Sciatic nerve (tissue), 2 donors: ENCODE measurements around the gene TPST1. TPM values are rescaled to one million over a fixed set of nuclear protein-coding genes. Genes with fewer than 3 reads are reported as not detected.

Experiments used
- ATAC-seq: fragments of 200-7000 bp; cut with Tn5 transposase; one replicate; pipeline ENCODE4 v1.9.1; 2020; ENCODE audit warnings: mild to moderate bottlenecking, moderate library complexity
- DNase-seq: peaks from one replicate; pipeline ENCODE4 v3.0.0-alpha.2; 2020; ENCODE audit warnings: low spot score
- intact Hi-C: fragments of 100-400 bp; cut with DNase I; formaldehyde crosslinking; loops from one replicate; pipeline ENCODE4 v1.14.2; 2022
- total RNA-seq: library from RNA; stranded (reverse); fragmentation: NEBNext Ultra II Directional; extraction: Animal tissue kit (Norgen Biotek cat#: 25700); gene quantifications from one replicate; pipeline ENCODE4 v1.2.1, GENCODE V29; 2021
- donor health status: DM: no; HTN: no; CAD: no.
- donor health status: DM: no; HTN: no; CAD: no.

TPST1 gene
- total RNA-seq, 1 donor from 2014 or later = 29.0 TPM

GRCh38 chr7:66185680-66186187, 19.4 kb upstream of the TPST1 start:
- DNase-seq (no peak), ATAC-seq (no peak)
- intact Hi-C loops = no loop called here

DNA sequence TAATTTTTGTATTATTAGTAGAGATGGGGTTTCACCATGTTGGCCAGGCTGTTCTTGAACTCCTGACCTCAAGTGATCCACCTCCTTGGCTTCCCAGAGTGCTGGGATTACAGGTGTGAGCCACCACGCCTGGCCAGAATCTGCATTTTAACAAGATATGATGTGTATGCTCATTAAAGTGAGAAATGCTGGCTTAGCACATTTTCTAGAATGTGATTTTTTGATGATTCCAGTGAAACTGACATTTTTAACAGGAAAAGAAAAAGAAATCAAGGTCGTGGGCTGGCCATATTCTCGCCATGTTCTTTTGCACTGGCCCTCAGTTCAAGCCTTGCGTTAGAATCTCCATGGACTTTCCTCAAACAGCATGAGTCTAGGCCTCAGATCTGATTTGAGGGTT, 18.1 kb upstream of the TPST1 start:
- ATAC-seq (no peak), DNase-seq (no peak)
- intact Hi-C loops = no loop called here

GRCh38 chr7:66187905-66188304, 17.2 kb upstream of the TPST1 start:
- peak; percentile 96 for ATAC-seq

GRCh38 chr7:66188645-66189044, 16.5 kb upstream of the TPST1 start:
- intact Hi-C loops = loop anchor here (1.0 kb wide), 1 partner anchor 40 kb away; no protein-coding TSS in a partner anchor
- no peak for DNase-seq
- no peak for ATAC-seq

More at GRCh38 chr7:66187905-66188304, 17.2 kb upstream of the TPST1 start:
- intact Hi-C loops = no loop called here
- peak; percentile 63 for DNase-seq

- intact Hi-C loops = loop anchor here (1.0 kb wide), 1 partner anchor 42 kb away; no protein-coding TSS in a partner anchor
- no peak for DNase-seq
- ATAC-seq = no peak
Observed at GRCh38 chr7:66189695-66190503, 15.2 kb upstream of the TPST1 start.

- ATAC-seq (no peak), DNase-seq (no peak)
- intact Hi-C loops = no loop called here
Observed at GRCh38 chr7:66190504-66190857, 14.7 kb upstream of the TPST1 start.

DNA sequence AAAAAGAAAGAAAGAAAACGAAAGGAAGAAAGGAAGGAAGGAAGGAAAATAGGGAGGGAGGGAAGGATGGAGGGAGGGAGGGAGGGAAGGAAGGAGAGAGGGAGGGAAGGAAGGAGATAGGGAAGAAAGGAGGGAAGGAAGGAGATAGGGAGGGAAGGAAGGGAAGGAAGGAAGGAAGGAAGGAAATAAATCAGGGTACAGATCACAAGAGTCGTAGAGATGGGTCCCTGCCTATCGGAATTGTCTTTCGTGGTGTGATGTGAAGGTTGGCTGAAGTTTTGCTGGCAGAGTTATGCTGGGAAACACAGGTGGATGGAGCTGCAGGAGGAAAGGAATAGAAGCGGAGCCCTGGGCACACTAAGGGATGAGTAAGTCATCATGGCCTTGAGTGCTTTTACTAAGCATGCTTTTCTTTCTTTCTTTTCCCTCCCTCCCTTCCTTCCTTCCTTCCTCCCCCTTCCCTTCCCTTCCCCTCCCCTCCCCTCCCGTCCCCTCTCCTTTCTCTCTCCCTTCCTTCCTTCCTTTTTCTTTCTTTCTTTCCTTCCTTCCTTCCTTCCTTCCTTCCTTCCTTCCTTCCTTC, 11.9 kb upstream of the TPST1 start:
- ATAC-seq (no peak), DNase-seq (no peak)
- intact Hi-C loops = no loop called here

GRCh38 chr7:66198469-66198868, 6.7 kb upstream of the TPST1 start:
- ATAC-seq = no peak

GRCh38 chr7:66198956-66199355, 6.2 kb upstream of the TPST1 start:
- no peak for DNase-seq
- intact Hi-C loops = no loop called here
- ATAC-seq = no peak

More at GRCh38 chr7:66198469-66198868, 6.7 kb upstream of the TPST1 start:
- intact Hi-C loops = no loop called here
- no peak for DNase-seq

- peak; percentile 39 for DNase-seq
- ATAC-seq = no peak
- intact Hi-C loops = no loop called here
Observed at GRCh38 chr7:66202441-66202840, 2.7 kb upstream of the TPST1 start.

- ATAC-seq = peak; percentile 4
- DNase-seq = no peak
- intact Hi-C loops = no loop called here
Observed at GRCh38 chr7:66205741-66206090, 582 bp downstream of the TPST1 start.

- intact Hi-C loops = no loop called here
- peak; percentile 28 for ATAC-seq
- DNase-seq = no peak
Observed at GRCh38 chr7:66206119-66206933, 1.2 kb downstream of the TPST1 start.

GRCh38 chr7:66206934-66207240, 1.8 kb downstream of the TPST1 start:
- intact Hi-C loops = no loop called here
- no peak for ATAC-seq
- DNase-seq = no peak

DNA sequence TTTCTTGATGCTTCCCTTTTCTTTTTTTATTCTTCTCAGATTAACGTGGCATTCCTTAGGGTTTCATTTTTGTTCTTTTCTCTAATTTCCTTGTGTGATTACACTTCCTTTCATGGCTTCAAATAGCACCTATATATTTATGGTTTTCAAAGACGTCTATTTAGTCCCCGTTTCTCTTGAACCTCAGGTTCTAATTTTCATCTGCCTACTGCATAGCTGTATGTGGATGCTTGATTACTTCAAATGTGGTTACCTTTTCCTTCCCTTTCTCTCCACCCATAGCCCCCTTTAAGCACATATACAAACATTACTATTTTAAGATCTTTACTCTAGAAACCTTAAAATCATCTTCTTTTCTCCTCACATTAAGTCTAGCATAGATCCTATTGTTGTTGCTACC, 2.4 kb downstream of the TPST1 start:
- ATAC-seq = no peak
- intact Hi-C loops = no loop called here

DNA sequence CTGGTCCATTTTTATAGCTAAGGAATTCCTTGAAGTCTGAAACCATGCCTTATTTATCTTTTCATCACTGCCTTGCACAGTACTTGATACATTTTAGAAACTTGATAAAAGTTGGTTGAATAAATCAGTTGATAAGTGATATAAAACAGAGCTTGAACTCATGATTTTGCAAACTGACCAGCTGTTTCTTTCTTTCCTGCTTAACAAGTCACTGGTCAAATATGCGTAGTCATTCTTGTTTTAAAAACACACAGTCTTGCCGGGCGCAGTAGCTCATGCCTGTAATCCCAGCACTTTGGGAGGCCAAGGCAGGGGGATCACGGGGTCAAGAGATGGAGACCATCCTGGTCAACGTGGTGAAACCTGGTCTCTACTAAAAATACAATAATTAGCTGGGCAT, 6.3 kb downstream of the TPST1 start:
- intact Hi-C loops = no loop called here
- DNase-seq = peak; percentile 26
- no peak for ATAC-seq

More for the DNA sequence above, 2.4 kb downstream of the TPST1 start:
- DNase-seq = no peak

DNA sequence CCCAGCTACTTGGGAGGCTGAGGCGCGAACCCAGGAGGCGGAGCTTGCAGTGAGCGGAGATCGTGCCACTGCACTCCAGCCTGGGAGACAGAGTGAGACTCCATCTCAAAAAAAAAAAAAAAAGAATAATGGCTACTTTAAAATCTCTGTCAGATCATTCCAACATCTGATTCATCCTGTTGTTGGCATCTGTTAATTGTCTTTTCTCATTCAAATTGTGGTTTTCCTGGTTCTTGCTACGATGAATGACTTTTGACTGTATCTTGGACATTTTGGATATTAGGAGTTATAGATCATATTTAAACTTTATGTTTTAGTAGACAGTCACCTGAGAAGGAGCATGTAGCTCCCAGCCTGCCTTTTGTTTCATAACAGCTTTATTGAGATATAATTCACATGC, 8.5 kb downstream of the TPST1 start:
- intact Hi-C loops = no loop called here
- ATAC-seq = no peak

DNA sequence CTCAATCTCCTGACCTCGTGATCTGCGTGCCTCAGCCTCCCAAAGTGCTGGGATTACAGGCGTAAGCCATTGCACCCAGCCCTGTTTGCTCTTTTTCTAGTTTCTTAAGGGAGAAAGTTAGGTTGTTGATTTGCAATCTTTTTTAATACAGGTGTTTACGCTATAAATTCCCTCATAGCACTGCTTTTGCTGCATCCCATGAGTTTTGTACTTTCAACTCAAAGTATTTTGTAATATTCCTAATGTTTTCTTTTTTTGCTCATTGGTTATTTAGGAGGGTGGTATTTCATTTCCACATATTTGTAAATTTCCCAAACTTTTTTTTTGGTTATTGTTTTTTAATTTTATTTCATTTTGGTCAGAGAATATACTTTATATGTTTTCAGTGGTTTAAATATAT, 11.6 kb downstream of the TPST1 start:
- no peak for ATAC-seq
- intact Hi-C loops = no loop called here
- DNase-seq = no peak

More for the DNA sequence above, 8.5 kb downstream of the TPST1 start:
- DNase-seq = no peak

- no peak for ATAC-seq
- no peak for DNase-seq
- intact Hi-C loops = no loop called here
Observed at GRCh38 chr7:66219805-66220204, 14.7 kb downstream of the TPST1 start.

DNA sequence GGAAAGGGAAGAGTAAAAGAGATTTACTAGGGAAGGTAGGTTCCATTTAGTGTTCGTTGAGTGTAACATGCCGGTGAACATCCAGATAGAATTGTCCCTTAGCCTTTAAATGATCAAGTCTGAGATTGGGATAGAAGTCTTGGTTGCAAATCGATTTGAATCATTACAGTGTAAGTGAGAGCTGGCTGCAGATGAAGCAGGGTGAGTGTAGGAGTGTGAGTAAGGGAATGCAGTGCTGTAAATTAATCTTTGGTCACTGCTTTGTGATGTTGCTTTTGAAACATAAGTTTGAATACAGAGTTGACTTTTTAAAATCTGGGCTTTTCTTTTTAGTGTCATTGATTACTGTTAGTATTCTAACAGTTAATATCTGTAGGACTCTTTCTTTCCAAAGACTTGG, 16.3 kb downstream of the TPST1 start:
- intact Hi-C loops = no loop called here
- ATAC-seq = no peak
- DNase-seq = no peak

DNA sequence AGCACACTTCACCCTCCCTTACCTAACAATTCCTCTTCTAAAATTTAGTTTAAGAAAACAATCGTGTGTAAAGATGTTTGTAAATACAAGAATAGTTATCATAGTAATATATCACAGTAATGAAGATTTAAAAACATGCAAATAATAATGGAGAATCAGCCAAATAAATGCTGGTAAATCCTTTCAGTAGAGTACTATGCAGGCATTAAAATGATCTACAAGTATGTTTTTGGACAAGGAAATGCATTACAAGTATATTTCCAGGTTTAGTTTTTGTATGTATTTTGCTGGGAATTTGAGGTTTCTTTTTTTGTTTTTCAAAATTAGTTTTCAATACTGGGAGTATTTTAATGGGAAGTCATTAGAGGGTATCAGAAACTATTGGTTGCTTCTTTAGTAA, 22.7 kb downstream of the TPST1 start:
- intact Hi-C loops = no loop called here
- no peak for ATAC-seq
- DNase-seq = no peak
